GM13976 (cell line): ENCODE results near the gene SIRT1.
"Not testable (repeated sequence)": the region's sequence is repeated elsewhere in the genome, so short reads cannot be mapped to it uniquely, and the experiment has no call there.

Source experiments
- DNase-seq: peaks from one replicate; pipeline ENCODE4 v3.0.0; 2012; ENCODE audit warnings: low spot score
- in situ Hi-C: fragments of 300-500 bp; cut with MboI; formaldehyde crosslinking; loops from one replicate; pipeline ENCODE4 v1.12.0; 2022; ENCODE audit warnings: low sequenced_read_pairs, mixed read lengths, inconsistent platforms; ENCODE audit not compliant: unreplicated experiment
- TF ChIP-seq, protein P1 (sequence below): IDR thresholded peaks from 2 replicates; pipeline ENCODE4 v1.5.1; 2012; ENCODE audit warnings: borderline replicate concordance, mild to moderate bottlenecking; ENCODE audit not compliant: insufficient read depth; ENCODE audit errors: extremely low read depth, missing control alignments, control extremely low read depth

Gene SIRT1

DNA sequence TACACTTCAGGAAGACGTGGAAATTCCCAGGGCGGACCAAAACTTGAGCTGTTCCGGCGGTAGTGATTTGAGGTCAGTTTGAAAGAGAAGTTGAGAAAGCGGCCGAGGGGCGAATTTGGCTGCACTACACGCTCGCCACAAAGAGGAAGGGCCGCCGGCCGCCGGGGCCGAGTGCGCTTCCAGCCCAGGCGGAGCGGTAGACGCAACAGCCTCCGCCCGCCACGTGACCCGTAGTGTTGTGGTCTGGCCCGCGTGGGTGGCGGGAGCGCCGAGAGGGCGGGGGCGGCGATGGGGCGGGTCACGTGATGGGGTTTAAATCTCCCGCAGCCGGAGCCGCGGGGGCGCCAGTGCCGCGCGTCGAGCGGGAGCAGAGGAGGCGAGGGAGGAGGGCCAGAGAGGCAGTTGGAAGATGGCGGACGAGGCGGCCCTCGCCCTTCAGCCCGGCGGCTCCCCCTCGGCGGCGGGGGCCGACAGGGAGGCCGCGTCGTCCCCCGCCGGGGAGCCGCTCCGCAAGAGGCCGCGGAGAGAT is at the start of gene SIRT1:
Gene SIRT1, plus strand, starts transcription at position 344 of the 529 bp plus-strand sequence. Its CDS starts 66 bp downstream, at position 410.
- in situ Hi-C loops: no loop called here
- peak; percentile 92 for DNase-seq
- TF ChIP-seq, protein P1, sequence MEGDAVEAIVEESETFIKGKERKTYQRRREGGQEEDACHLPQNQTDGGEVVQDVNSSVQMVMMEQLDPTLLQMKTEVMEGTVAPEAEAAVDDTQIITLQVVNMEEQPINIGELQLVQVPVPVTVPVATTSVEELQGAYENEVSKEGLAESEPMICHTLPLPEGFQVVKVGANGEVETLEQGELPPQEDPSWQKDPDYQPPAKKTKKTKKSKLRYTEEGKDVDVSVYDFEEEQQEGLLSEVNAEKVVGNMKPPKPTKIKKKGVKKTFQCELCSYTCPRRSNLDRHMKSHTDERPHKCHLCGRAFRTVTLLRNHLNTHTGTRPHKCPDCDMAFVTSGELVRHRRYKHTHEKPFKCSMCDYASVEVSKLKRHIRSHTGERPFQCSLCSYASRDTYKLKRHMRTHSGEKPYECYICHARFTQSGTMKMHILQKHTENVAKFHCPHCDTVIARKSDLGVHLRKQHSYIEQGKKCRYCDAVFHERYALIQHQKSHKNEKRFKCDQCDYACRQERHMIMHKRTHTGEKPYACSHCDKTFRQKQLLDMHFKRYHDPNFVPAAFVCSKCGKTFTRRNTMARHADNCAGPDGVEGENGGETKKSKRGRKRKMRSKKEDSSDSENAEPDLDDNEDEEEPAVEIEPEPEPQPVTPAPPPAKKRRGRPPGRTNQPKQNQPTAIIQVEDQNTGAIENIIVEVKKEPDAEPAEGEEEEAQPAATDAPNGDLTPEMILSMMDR: peak; percentile 1

DNA sequence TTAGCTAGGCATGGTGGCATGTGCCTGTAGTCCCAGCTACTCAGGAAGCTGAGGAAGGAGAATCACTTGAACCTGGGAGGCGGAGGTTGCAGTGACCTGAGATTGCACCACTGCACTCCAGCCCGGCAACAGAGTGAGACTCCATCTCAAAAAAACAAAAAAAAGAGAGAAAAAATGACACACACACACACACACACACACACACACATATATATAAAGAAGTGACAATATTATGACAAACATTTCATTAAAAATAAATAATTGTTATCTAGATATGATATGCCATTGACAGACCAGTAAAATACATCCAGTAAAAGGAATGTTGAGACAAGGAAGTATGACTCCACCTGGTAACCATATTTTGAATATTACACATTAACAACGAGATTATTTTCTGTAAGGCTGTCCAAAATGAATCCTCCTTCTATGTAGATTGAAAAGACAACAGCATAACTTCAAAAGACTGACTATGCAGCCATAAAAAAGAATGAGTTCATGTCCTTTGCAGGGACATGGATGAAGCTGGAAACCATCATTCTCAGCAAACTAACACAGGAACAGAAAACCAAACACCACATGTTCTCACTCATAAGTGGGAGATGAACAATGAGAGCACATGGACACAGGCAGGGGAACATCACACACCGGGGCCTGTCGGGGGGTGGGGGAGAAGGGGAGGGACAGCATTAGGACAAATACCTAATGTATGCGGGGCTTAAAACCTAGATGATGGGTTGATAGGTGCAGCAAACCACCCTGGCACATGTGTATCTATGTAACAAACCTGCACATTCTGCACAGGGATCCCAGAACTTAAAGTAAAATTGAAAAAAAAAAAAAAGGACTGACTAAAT is 48.7 kb upstream of the SIRT1 start:
- in situ Hi-C loops, DNase-seq: not testable (repeated sequence)

DNA sequence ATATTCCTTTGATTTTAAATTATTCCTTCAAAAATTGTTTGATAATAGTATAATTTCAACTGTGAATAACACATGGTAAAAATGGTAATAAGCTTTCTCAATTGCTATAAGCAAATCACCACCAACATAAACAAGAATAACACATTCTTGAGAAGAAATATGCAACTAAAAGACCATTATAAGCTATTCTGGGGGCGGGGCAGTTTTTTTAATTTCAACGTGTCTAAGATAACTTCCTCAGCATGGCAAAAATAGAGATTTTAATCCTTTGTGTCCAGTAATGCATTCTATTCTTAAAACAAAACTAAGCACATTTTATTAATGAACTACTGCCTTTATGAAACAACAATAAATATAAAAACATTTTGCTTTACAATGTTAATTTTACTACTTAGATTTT is 48.0 kb upstream of the SIRT1 start:
- DNase-seq: no peak
- in situ Hi-C loops: no loop called here
- TF ChIP-seq, protein P1: no peak

DNA sequence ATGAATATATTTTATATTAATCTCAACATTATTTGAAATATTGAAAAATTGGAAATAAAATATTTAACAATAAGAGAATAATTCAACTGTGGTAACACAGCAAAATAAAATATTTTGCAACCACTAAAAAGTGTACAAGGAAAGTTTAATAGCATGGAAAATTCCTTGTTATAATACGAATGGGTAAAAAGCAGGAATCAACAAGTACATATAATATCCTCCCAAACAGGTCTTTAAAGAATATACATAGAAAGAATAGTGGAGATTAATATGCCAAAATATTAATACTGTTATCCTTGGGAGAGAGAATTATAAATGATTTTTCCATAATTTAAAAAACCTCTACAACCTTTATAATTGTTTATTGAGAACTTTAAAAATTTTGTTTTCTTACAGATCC is 47.5 kb upstream of the SIRT1 start:
- DNase-seq: no peak
- TF ChIP-seq, protein P1: no peak
- in situ Hi-C loops: no loop called here

DNA sequence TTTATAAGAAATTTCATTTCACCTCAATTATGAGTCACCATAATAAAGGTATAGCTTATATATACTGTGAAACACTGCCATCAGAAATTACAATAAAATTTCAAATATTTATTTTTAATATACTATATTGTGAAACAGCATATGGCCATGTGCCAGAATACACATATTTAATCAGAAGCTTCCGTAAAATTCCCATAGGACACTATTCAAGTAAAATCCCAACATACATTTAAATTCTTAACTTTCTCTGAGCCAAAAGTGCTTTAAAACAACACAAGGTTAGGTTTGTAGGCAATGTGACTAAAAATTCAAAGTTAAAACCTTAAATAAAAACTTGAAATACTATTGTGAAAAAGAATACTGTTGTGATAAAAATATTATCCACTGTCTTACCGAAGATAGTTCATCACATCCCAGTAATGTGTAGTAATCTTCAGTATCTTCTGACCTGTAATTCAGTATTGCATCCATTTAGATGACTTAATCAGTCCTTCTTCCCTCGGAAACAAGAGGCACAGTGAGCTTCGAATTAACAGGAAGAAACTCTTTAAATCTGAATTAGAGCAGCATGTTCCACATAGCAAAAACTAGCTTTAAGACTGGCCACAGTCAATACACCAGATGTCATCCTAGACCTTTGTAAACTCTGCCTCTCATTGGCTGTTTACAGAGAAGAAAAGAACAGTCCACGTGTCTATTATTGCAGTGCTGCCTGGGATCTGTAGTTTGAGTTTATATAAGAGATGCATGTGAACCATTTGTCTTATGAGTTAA is 46.7 kb upstream of the SIRT1 start, which contains the start of gene DNAJC12:
Gene DNAJC12, minus strand, starts transcription at position 648 of the 774 bp plus-strand sequence. Its CDS starts 177 bp downstream, at position 471.
- in situ Hi-C loops: no loop called here
- TF ChIP-seq, protein P1: no peak
- peak; percentile 36 for DNase-seq

DNA sequence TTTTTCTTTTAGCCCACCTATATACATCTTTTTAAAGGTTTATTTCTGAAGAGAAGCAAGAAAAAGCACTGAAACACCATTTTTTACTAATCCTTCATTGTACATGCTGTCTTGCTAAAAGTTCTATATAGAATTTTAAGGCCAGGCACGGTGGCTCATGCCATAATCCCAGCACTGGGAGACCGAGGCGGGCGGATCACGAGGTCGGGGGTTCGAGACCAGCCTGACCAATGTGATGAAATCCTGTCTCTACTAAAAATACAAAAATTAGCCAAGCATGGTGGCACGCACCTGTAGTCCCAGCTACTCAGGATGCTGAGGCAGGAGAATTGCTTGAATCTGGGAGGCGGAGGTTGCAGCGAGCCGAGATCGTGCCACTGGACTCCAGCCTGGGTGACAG is 44.9 kb upstream of the SIRT1 start:
- DNase-seq, in situ Hi-C loops: not testable (repeated sequence)

DNA sequence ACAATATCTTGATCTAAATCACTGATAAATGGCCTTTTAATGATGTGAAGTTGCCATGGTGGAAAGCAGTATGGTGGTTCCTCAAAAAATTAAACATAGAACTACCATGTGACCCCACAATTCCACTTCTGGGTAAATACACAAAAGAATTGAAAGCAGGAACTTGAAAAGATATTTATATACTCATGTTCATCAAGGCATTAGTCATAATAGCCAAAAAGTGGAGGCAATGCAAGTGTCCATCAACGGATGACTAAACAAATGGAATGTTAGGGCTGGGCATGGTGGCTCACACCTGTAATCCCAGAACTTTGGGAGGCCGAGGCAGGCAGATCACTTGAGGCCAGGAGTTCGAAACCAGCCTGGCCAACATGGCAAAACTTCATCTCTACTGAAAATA is 44.5 kb upstream of the SIRT1 start:
- no peak for DNase-seq
- in situ Hi-C loops: no loop called here
- TF ChIP-seq, protein P1: no peak
